Neuron (in vitro differentiated cells): ENCODE measurements around the gene NID1.

Source experiments
- H2AFZ ChIP-seq: one replicate; pipeline ENCODE4 v1.6.1; 2013; ENCODE audit warnings: low read depth, mild to moderate bottlenecking, inconsistent platforms, low read length, moderate library complexity
- H3K27me3 ChIP-seq: one replicate; pipeline ENCODE4 v1.6.1; 2013; ENCODE audit warnings: low read length; ENCODE audit not compliant: insufficient read depth
- H3K36me3 ChIP-seq: one replicate; pipeline ENCODE4 v1.6.1; 2013; ENCODE audit warnings: low read length; ENCODE audit not compliant: insufficient read depth
- H3K4me1 ChIP-seq: one replicate; pipeline ENCODE4 v1.6.1; 2013; ENCODE audit warnings: low read length; ENCODE audit not compliant: insufficient read depth
- H3K4me3 ChIP-seq: 2 replicates; pipeline ENCODE4 v1.5.1; 2013; ENCODE audit warnings: mild to moderate bottlenecking, low read length, moderate library complexity
- H3K9me3 ChIP-seq: one replicate; pipeline ENCODE4 v1.6.1; 2013; ENCODE audit warnings: low read length

NID1 gene

DNA sequence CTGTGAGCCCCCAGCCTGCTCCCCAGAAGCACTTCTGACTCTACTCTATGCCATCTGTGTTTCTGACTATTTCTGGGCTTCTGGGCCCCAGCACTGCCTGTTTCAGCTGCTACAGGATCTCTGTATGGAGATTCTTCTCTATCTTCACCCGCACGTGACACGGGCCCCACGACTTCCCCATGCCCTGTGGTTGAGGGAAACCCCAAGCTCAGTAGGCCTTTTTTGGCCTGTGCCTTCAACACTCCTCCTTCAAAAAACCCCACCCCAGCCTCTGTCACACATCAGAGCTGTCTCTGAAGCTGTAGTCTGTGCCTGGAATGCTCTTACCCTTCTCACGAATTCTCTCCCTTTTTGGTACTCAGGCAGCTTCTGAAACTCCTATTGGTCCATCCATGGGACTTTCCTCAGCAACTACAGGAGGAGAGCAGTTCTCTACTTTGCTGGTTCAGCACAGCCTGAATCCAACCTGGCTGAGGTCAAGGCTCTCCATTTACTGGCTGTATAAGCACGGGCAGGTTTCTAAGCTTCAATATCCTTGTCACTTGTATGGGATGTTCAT lies 2.0 kb upstream of the NID1 start:
- Histone ChIP-seq H3K36me3 (no peaks in the 10 kb centered on the region), H3K4me3 (no peak overlapping the region), H3K9me3 (no peaks in the 10 kb centered on the region), H2AFZ (no peak overlapping the region), H3K27me3 (peaks cover 30% of the 10 kb centered on the region), H3K4me1 (peaks cover 8% of the 10 kb centered on the region)

DNA sequence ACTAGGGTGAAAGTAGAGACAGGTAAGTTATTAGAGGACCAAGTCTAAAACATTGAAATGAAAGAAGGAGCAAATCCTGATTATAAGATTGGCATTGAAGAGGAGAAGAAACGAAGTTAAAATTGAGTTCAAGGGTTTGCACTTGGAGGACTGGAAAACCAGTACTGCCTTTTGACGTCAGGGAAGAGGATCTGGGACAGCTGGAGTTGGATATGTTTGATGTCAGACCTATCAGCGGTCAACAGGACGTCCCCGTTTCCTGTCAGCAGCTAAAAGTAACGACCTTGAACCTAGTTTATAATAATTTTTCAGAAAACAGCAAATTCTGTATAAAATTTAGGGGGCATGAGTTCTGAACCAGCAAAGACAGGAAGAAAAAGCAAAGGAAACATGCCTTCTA lies 1.2 kb upstream of the NID1 start:
- Histone ChIP-seq H3K36me3 (no peaks in the 10 kb centered on the region), H3K4me3 (no peak overlapping the region), H3K27me3 (peaks cover 30% of the 10 kb centered on the region), H3K4me1 (peaks cover 8% of the 10 kb centered on the region), H2AFZ (no peak overlapping the region), H3K9me3 (no peaks in the 10 kb centered on the region)

DNA sequence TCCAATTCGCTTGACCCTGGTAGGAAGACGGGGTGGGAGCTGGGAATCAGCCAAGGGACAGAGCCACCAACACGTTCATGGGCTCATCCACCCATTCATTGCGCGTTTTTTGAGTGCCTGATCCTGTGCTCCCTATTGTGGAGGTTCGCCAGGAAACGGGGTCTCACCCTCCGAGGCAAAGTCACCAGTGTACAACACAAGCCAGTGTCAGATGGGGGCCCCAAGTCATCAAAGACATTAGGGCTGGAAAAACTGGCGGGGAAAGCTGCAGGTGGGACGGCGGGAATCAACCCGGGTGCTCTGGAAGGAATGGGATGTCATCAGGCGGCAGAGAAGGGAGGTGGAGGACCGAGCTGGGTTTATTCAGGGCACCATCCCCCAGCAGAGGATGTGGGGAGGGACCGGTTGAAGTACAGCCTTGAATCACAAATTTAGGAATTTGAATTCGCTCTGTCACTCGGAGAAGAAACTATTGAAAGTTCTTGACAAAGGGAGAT lies 667 bp upstream of the NID1 start:
- H3K36me3 ChIP-seq = no peaks in the 10 kb centered on the region
- no peaks in the 10 kb centered on the region for H3K9me3 ChIP-seq
- H2AFZ ChIP-seq = peak overlapping the region; percentile 100
- H3K4me1 ChIP-seq = peaks cover 8% of the 10 kb centered on the region
- peaks cover 30% of the 10 kb centered on the region for H3K27me3 ChIP-seq
- H3K4me3 ChIP-seq = peak overlapping the region; percentile 54

GRCh38 chr1:236063919-236064673 lies 794 bp downstream of the NID1 start:
- Histone ChIP-seq H3K27me3 (peaks cover 33% of the 10 kb centered on the region), H3K4me1 (peaks cover 9% of the 10 kb centered on the region), H3K36me3 (no peaks in the 10 kb centered on the region), H2AFZ (peak overlapping the region; percentile 100), H3K4me3 (peak overlapping the region; percentile 54), H3K9me3 (no peaks in the 10 kb centered on the region)

- Histone ChIP-seq H3K4me3 (peak overlapping the region; percentile 54), H3K36me3 (no peaks in the 10 kb centered on the region), H3K4me1 (peaks cover 13% of the 10 kb centered on the region), H3K27me3 (peaks cover 33% of the 10 kb centered on the region), H3K9me3 (no peaks in the 10 kb centered on the region), H2AFZ (peak overlapping the region; percentile 100)
These were observed 1.4 kb downstream of the NID1 start for GRCh38 chr1:236063551-236063918.

DNA sequence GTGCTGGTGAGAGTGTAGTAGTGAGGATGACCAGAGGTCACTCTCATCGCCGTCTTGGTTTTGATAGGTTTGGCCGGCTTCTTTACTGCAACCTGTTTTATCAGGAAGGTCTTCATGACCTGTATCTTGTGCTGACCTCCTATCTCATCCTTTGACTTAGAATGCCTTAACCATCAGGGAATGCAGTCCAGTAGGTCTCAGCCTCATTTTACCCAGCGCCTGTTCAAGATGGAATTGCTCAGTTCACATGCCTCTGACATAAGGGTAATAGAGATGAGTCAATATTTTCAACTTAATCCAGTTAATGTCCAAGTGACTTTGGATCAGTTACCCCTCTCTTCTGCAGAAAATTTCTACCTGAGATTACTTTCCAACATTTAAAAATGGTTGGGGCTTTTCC lies 4.6 kb downstream of the NID1 start:
- Histone ChIP-seq H3K27me3 (peaks cover 8% of the 10 kb centered on the region), H3K4me1 (peaks cover 23% of the 10 kb centered on the region), H3K36me3 (no peaks in the 10 kb centered on the region), H2AFZ (no peak overlapping the region), H3K4me3 (no peak overlapping the region), H3K9me3 (no peaks in the 10 kb centered on the region)

- H3K4me3 ChIP-seq = no peak overlapping the region
- peaks cover 5% of the 10 kb centered on the region for H3K27me3 ChIP-seq
- H2AFZ ChIP-seq = no peak overlapping the region
- H3K36me3 ChIP-seq = no peaks in the 10 kb centered on the region
- no peaks in the 10 kb centered on the region for H3K9me3 ChIP-seq
- H3K4me1 ChIP-seq = peaks cover 21% of the 10 kb centered on the region
These were observed 5.9 kb downstream of the NID1 start for GRCh38 chr1:236059011-236059410.

GRCh38 chr1:236058141-236058934 lies 6.6 kb downstream of the NID1 start:
- H3K27me3 ChIP-seq = peaks cover 3% of the 10 kb centered on the region
- H2AFZ ChIP-seq = no peak overlapping the region
- H3K4me3 ChIP-seq = no peak overlapping the region
- peaks cover 15% of the 10 kb centered on the region for H3K4me1 ChIP-seq
- H3K36me3 ChIP-seq = no peaks in the 10 kb centered on the region
- H3K9me3 ChIP-seq = no peaks in the 10 kb centered on the region

DNA sequence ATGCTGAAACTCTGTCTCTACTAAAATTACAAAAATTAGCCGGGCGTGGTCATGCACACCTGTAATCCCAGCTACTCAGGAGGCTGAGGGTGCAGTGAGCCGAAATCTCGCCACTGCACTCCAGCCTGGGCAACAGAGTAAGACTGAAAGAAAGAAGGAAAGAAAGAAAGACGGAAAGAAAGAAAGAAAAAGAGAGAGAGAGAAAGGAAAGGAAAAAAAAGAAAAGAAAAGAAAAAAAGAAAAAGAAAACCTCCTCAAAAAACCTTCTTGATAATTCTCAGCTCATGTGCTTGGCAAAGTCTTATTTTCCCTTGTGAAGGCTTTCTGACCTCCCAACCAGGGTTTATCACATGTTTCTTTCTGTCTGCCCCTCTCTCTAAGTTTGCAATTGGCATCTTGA lies 7.3 kb downstream of the NID1 start:
- Histone ChIP-seq H3K9me3 (no peaks in the 10 kb centered on the region), H2AFZ (no peak overlapping the region), H3K27me3 (peaks cover 3% of the 10 kb centered on the region), H3K36me3 (no peaks in the 10 kb centered on the region), H3K4me1 (peaks cover 15% of the 10 kb centered on the region), H3K4me3 (no peak overlapping the region)

DNA sequence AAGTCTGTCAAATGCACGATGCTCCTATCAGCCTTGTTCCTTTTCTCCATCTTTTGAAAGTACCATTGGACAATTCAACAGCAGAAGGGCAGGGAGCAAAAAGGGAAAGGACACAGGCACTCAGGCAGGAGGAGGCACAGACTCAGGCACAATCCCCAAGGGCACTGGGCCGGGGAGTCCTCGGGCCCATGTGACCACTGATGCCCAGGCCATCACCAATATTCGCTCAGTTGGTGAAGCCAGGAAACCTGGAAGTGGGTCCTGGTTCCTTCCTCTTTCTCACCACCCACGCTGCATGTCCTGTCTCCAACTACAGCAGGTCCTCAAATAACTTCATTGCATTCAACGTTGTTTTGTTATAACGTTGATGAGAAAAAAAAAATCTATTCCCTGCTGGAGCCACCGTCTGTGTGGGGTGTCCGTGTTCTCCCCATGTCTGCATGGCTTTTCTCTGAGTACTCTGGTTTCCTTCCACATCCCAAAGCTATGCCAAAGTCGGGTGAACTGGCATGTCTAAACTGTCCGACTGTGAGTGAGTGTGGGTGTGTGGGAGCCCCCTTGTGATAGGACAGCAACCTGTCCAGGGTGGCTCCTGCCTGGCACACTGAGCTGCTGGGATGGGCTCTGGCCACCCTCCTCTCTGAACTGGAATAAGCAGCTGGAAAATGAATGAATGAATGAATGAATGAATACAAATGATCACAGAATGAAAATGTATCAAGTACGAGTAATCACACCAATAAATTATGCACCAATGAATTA lies 12.5 kb downstream of the NID1 start:
- Histone ChIP-seq H3K27me3 (no peaks in the 10 kb centered on the region), H3K9me3 (no peaks in the 10 kb centered on the region), H2AFZ (no peak overlapping the region), H3K4me3 (no peak overlapping the region), H3K4me1 (no peaks in the 10 kb centered on the region), H3K36me3 (no peaks in the 10 kb centered on the region)

- Histone ChIP-seq H3K4me1 (no peaks in the 10 kb centered on the region), H3K27me3 (no peaks in the 10 kb centered on the region), H3K36me3 (no peaks in the 10 kb centered on the region), H3K4me3 (no peak overlapping the region), H2AFZ (no peak overlapping the region), H3K9me3 (no peaks in the 10 kb centered on the region)
These were observed 13.6 kb downstream of the NID1 start for GRCh38 chr1:236051242-236051791.

DNA sequence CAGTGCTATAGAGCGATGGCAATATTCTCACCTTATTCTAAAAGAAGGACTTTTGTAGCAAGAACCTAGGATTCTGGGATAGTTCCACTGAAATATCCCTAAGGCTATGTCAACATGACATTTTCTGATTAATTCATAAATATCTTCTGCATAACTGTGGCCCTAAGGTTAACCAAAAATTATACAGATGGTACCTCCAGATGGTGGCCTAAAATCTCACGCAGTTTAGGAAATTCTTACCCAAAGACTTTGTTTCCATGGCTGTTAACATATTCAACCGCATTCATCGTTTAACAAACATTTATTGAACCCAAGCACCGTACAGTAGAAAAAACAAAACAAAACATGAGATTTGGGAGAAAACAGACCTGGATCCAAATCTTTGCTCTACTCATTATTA lies 19.1 kb downstream of the NID1 start:
- Histone ChIP-seq H3K36me3 (no peaks in the 10 kb centered on the region), H3K4me1 (no peaks in the 10 kb centered on the region), H3K27me3 (no peaks in the 10 kb centered on the region), H2AFZ (no peak overlapping the region), H3K9me3 (peaks cover 5% of the 10 kb centered on the region), H3K4me3 (no peak overlapping the region)
